Glutamatergic neuron (in vitro differentiated cells): ENCODE results near the gene PIGZ. TPM values are rescaled to one million over a fixed set of nuclear protein-coding genes. Genes with fewer than 3 reads are reported as not detected.

Source experiments
- DNase-seq: peaks from one replicate; pipeline ENCODE4 v3.0.0; 2022
- H3K27ac Mint-ChIP-seq: one replicate; pipeline ENCODE4 v1.8.0; 2020; ENCODE audit warnings: mild to moderate bottlenecking, mixed read lengths, inconsistent platforms; ENCODE audit not compliant: unreplicated experiment
- H3K27me3 Mint-ChIP-seq: one replicate; pipeline ENCODE4 v1.8.0; 2020; ENCODE audit warnings: mild to moderate bottlenecking, moderate library complexity, mixed read lengths, inconsistent platforms; ENCODE audit not compliant: unreplicated experiment
- H3K36me3 Mint-ChIP-seq: one replicate; pipeline ENCODE4 v1.8.0; 2020; ENCODE audit warnings: mild to moderate bottlenecking, mixed read lengths, inconsistent platforms; ENCODE audit not compliant: unreplicated experiment
- H3K4me1 Mint-ChIP-seq: one replicate; pipeline ENCODE4 v1.8.0; 2020; ENCODE audit warnings: mild to moderate bottlenecking, low read depth, mixed read lengths, inconsistent platforms; ENCODE audit not compliant: unreplicated experiment
- H3K4me3 Mint-ChIP-seq: one replicate; pipeline ENCODE4 v1.8.0; 2020; ENCODE audit warnings: mild to moderate bottlenecking, mixed read lengths, inconsistent platforms; ENCODE audit not compliant: unreplicated experiment
- H3K9me3 Mint-ChIP-seq: one replicate; pipeline ENCODE4 v1.8.0; 2020; ENCODE audit warnings: mild to moderate bottlenecking, moderate library complexity, mixed read lengths, inconsistent platforms; ENCODE audit not compliant: unreplicated experiment
- CTCF ChIP-seq: fragments of 200-600 bp; sonication (generic); IDR thresholded peaks from one replicate; pipeline ENCODE4 v1.5.0; 2021; ENCODE audit not compliant: partially characterized antibody, unreplicated experiment
- total RNA-seq: library from RNA; stranded (reverse); fragmentation: NEBNext Ultra II Directional; extraction: Animal tissue kit (Norgen Biotek cat#: 25700); gene quantifications from one replicate; pipeline ENCODE4 v1.2.1, GENCODE V29; 2021; ENCODE audit not compliant: unreplicated experiment

The PIGZ gene
- total RNA-seq, 1 donor from 2014 or later, result 4.7 TPM

DNA sequence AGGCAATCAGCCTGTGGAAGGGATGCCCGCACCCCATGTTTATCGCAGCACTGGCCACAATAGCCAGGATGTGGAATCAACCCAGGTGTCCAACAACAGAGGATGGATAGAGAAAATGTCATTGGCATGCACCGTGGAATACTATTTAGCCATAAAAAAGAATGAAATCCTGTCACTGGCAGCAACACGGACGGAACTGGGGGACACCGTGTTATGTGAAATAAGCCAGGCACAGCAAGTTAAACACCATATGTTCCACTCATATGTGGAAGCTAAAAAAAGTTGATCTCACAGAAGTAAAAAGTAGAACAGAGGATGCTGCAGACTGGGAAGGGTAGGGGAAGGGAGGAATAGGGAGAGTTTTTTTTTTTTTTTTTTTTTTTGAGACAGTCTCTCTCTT, 45.4 kb upstream of the PIGZ start:
- Mint-ChIP-seq H3K4me3 (no peak overlapping the region), H3K4me1 (peaks cover 1% of the 10 kb centered on the region), H3K27ac (no peak overlapping the region), H3K27me3 (peaks cover 2% of the 10 kb centered on the region), H3K36me3 (no peaks in the 10 kb centered on the region), H3K9me3 (peaks cover 3% of the 10 kb centered on the region)
- no peak for DNase-seq
- TF ChIP-seq CTCF, result no peak

DNA sequence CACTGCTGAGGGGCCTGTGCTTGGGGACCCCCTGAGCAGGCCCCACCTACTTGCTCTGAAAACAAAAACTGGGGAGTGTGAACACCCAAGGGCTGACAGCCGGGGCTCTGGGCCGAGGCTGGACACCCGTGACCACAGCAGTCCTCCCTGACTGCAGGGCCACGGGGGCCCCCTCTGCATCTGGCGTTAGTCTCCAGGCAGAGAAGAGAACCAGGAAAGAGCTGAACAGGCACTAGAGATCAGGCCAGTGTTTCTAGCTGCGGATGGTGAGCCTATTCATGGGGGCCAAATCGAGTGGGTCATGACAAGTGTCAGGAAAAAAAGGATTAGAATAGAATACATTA, 43.9 kb upstream of the PIGZ start:
- no peak overlapping the region for H3K27ac Mint-ChIP-seq

DNA sequence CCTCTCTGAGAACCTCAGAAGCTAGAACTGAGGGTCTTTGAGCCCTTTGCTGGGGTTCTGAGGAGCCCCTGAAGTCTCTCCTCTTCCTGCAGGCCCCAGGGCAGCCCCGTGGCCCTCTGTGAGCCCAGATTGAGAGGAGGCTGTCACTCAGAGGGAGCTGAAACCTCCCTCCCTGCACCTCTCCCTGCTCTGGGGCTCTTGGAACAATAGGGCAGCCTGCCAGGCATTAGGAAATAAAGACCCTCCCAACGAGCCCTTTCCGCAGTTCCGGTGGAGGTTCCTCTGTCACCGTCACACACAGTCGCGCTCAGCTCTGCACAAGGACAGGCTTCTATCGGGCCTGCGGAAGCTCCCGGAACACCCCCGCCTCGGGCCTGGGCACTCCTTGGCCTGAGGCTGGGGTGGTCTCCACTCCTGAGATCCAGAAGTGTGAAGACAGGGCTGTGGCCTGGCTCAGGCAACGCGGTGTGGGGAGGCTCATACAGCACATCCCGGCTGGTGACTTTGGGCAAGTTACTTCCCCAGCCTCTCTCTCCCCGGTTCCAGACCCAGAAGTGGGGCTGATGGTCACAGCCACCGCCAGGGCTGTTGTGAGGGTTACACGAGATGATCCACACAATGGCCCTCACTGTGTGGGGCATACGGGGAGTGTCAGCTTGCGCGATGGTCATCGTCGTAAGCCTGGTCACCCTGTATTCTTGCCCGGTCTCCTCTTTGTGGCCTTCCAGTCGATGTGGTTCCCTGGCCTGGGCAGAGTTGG, 43.3 kb upstream of the PIGZ start:
- H3K27me3 Mint-ChIP-seq, result peaks cover 4% of the 10 kb centered on the region
- no peak for TF ChIP-seq CTCF
- H3K36me3 Mint-ChIP-seq, result no peaks in the 10 kb centered on the region
- H3K4me1 Mint-ChIP-seq, result peaks cover 1% of the 10 kb centered on the region
- H3K4me3 Mint-ChIP-seq, result no peak overlapping the region
- no peak for DNase-seq
- no peak overlapping the region for H3K27ac Mint-ChIP-seq
- peaks cover 1% of the 10 kb centered on the region for H3K9me3 Mint-ChIP-seq

More for the DNA sequence above, 43.9 kb upstream of the PIGZ start:
- DNase-seq, result no peak
- no peak for TF ChIP-seq CTCF
- no peak overlapping the region for H3K4me3 Mint-ChIP-seq
- H3K27me3 Mint-ChIP-seq, result peaks cover 4% of the 10 kb centered on the region
- peaks cover 1% of the 10 kb centered on the region for H3K9me3 Mint-ChIP-seq
- peaks cover 1% of the 10 kb centered on the region for H3K4me1 Mint-ChIP-seq
- no peaks in the 10 kb centered on the region for H3K36me3 Mint-ChIP-seq

GRCh38 chr3:197010556-197011351, 42.1 kb upstream of the PIGZ start:
- H3K36me3 Mint-ChIP-seq, result no peaks in the 10 kb centered on the region
- H3K4me1 Mint-ChIP-seq, result no peaks in the 10 kb centered on the region
- TF ChIP-seq CTCF, result no peak
- H3K9me3 Mint-ChIP-seq, result peaks cover 3% of the 10 kb centered on the region
- H3K27me3 Mint-ChIP-seq, result peaks cover 4% of the 10 kb centered on the region
- H3K4me3 Mint-ChIP-seq, result no peak overlapping the region
- H3K27ac Mint-ChIP-seq, result no peak overlapping the region
- no peak for DNase-seq

DNA sequence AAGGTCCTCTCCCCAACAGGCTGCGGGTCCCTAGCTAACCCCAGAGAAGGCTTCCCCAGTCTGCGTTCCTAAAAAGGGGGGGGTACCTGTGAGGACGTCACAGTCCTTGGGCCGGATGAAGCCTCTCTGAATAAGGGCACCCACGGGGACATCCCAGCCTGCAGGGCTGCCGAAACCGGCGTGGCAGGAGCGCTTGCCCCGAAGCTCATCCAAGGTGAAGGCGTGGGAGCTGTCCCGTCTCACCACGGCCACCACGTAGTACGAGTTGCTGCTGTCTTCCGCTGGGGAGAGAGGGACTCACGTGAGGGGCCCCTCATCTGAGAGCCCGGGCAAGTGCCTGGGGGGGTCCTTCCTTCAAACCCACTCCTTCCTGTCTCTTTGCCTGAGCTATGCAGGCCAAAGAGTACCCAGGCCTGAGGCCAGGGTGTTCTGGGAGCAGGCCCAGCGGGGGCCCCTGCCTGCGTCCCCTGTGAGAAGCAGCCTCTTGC, 40.9 kb upstream of the PIGZ start:
- Mint-ChIP-seq H3K4me3 (no peak overlapping the region), H3K27me3 (peaks cover 13% of the 10 kb centered on the region), H3K9me3 (peaks cover 10% of the 10 kb centered on the region), H3K36me3 (peaks cover 10% of the 10 kb centered on the region), H3K27ac (no peak overlapping the region), H3K4me1 (no peaks in the 10 kb centered on the region)
- no peak for TF ChIP-seq CTCF
- no peak for DNase-seq
